Umbilical cord (tissue), 2 donors: Measurements from ENCODE around the gene COL5A1. TPM values are rescaled to one million over a fixed set of nuclear protein-coding genes. Genes with fewer than 3 reads are reported as not detected.
A peak's percentile ranks its signal among the peaks of the same experiment; 100 is the strongest.
"Not testable (repeated sequence)": the region's sequence is repeated elsewhere in the genome, so short reads cannot be mapped to it uniquely, and the experiment has no call there.

Experiments used
- DNase-seq: peaks from one replicate; pipeline ENCODE4 v3.0.0-alpha.2; 2015; ENCODE audit warnings: low spot score
- total RNA-seq: library from RNA; depleted of rRNA; stranded (reverse); fragments of >200 nt; gene quantifications from one replicate; pipeline ENCODE4 v1.2.3, GENCODE V29; 2014; ENCODE audit warnings: low replicate concordance; ENCODE audit not compliant: insufficient read depth

COL5A1 gene
- total RNA-seq, 1 donor from 2014 or later: 1,367 TPM

- DNase-seq: no peak
Observed at GRCh38 chr9:134655586-134656333, 14.2 kb downstream of the COL5A1 start.

DNA sequence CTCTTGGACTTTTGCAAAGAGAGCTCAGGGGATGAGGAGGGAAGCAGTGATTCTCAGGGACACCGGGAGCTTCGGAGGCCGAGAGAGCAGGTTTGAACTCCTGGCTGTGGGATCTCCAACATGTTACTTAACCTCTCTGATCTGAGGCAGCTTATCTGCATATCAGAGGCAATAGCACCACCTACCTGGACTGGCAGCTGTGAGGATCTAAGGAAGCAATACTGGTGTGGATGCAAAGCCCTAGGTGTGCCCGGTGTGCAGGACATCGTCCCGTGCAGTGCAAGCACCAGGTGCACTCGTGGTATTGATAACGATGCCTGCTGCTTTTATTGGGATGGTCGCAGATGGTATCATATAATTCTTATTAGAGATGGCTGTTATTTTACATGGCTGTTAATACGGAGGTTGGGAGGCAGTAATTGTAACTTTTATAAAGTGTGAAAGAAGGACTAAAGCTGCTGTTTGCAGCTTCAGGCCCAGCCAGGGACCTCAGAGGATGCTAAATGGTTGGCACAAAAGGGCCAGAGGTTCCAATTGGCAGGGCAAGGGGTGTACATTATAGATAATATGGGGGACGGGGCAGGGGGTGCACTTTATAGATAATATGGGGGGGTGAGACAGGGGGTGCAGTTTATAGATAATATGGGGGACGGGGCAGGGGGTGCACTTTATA lies 14.9 kb downstream of the COL5A1 start:
- no peak for DNase-seq

GRCh38 chr9:134657666-134658377 lies 16.2 kb downstream of the COL5A1 start:
- DNase-seq: no peak

DNA sequence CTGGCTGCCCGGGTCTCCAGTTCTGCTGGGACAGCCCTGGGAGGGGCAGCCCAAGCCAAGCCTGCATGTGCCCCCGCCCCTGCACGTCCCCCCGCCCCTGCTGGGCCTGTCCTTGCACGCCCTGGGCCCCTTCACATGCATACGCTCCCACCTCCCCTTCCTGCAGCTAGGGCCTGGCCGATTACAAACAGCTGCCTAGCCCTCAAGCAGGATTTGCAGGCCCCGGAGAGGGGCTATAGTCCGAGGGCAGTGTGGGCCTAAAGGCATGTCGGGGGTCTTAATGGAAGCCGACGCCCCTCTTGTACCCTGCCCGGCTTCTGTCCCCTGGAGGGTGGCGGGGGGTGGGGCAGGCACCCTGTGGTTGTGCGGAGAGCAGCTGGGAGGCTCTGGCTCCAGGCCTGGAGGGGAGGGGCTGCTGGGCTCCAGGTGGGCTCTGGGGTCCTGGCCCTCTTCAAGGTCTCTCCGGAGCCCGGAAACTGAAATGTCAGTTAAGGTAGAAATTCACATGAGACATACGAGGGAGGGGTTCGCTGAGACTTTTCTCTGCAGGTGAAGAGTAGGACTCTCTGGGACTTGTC lies 16.9 kb downstream of the COL5A1 start:
- DNase-seq: peak; percentile 77

GRCh38 chr9:134659688-134660131 lies 18.1 kb downstream of the COL5A1 start:
- peak; percentile 74 for DNase-seq

- DNase-seq: no peak
Observed at GRCh38 chr9:134660407-134660806, 18.8 kb downstream of the COL5A1 start.

DNA sequence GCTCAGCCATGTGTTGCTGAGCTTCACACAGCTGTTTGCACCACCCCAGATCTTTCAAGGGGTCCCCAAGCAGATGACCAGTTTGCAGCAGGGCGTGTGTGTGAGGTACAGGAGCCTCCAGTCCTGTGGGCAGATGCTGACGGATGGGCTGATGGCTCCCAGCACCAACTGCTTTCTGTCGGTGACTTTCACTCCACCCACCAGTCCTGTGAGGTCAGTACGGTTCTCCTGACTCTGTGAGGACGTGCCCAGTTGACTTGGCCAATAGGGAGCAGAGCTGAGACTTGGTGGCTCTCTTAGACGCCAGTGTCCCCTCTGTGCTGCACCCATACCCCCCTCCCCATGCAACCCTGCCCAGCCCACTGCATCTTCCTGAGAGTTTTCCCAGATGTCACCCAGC lies 19.7 kb downstream of the COL5A1 start:
- no peak for DNase-seq

DNA sequence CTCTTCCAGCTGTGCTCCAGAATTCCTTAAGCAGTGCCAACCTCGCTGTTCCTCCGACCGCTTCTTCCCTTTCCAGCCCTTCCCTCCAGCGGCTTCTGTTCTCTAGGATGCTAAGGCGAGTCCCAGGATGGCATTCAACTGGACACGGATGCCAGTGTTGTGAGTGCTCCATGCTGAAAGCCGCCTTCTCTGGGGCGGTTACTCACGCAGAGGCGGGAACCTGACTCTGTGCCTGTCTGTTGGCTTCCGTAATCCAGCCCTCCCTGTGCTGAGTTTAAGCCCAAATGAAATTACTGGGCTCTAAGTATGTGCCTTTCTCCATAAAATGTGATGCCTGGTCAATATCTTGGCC lies 20.2 kb downstream of the COL5A1 start:
- no peak for DNase-seq

DNA sequence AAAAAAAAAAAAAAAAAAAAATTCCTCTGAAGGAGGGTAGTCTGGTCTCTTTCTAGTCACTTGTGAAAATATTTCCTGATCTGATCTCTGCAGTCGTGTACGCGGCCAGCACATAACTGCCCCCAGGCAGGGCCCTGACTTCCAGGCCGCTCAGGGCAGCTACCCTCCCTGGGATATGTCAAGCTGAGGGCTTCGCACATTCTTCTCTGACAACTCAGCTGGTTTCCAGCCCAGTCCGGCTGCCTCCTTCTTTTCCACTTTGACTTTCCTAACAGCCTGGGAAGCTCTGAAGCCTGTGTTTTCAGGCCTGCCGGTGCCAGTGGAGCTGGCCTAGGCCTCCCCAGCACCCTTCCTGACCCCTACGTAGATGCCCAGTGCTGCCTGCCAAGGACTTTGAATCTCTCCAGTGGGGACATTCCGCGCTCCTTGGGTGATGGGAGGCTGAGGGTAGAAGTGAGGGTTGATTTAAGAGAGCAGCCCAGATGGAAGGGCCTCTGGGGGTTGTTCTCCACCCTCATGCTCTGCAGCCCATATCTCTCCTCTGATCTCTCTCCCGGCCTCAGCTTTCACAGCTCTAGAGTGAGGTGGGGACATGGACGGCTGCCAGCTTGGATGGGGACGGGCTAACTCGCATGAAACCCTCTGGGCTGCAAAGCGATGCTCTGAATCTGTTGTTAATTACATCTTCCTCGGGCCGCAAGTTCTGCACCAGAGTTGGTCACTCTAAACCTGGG lies 20.7 kb downstream of the COL5A1 start:
- DNase-seq: peak; percentile 98

- no peak for DNase-seq
Observed at GRCh38 chr9:134663084-134663483, 21.5 kb downstream of the COL5A1 start.

DNA sequence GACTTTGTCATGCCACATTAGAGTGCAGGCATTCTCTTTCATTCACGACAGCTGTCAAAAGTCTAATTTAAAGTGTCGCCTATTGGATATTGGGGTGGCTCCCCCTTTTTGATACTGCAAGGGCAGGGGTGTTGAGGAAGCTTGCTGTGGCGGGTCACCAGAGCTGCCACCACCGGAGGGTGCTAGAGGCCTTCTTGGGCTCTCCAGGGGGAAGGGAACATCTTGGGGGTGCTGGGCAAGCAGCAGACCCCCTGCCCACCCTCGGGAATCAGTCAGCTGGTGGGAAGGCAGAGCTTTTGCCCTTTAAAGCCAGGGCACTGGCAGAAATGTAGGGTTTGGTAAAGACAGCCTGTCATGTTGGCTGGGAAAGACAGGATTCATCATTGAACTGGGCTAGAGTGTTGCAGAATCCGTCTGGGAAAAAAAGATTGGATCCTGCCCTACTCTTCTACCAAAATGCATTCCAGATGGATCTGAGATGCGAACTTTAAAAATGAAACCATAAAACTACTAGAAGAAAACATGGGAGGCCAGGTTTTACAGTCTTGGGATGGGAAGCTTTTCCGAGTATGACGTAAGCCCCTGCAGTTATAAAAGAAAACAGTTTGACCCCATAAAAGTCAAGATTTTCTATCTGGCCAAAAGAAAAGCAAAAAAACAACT lies 22.3 kb downstream of the COL5A1 start:
- DNase-seq: no peak

DNA sequence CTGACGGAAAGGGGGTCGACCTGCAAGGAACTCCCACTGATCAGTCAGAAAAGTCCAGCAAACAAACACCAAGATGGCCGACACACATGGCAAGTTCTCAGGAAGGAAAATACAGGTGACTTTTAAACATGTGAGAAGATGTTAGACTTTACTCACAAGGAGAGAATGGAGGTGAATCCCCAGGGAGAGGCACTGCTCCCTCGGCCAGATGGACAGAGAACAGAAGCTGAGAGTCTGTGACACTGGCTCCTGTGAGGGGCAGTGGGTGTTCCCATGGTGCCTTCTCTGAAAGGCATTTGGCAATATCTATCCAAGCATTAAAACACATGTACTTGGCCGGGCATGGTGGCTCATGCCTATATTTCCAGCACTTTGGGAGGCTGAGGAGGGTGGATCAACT lies 22.8 kb downstream of the COL5A1 start:
- DNase-seq: no peak

GRCh38 chr9:134666208-134666607 lies 24.6 kb downstream of the COL5A1 start:
- DNase-seq: no peak

DNA sequence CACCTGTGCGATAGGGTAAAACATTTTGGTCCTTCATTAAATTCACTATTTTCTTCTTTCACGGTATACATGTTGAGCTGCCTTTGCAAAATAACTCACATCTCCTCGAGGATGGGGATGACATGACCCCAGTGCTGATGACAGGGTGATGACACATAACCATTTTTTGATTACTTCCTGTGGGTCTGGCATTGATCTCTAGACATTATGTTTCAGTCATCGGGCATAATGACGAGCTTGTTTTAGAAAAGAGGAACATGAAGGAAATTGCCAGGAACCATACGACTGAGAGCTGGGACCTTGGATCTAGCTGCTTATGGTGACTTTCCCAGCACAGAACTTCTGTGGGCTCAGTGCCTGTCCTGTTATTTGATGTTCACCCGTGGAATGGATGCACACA lies 25.2 kb downstream of the COL5A1 start:
- DNase-seq: no peak

DNA sequence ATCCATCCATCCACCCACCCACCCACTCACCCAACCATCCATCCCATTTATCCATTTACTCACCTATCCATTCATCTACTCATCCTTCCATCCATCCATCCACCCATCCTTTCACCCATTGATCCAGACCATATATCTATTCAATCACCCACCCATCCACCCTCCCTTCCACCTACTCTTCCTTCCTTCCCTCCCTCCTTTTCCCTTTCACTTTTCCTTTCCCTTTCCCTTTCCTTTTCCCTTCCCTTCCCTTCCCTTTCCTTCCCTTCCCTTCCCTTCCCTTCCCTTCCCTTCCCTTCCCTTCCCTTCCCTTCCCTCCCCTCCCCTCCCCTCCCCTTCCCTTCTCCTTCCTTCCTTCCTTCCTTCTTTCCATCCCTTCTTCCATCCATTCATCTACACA lies 27.4 kb downstream of the COL5A1 start:
- not testable (repeated sequence) for DNase-seq

DNA sequence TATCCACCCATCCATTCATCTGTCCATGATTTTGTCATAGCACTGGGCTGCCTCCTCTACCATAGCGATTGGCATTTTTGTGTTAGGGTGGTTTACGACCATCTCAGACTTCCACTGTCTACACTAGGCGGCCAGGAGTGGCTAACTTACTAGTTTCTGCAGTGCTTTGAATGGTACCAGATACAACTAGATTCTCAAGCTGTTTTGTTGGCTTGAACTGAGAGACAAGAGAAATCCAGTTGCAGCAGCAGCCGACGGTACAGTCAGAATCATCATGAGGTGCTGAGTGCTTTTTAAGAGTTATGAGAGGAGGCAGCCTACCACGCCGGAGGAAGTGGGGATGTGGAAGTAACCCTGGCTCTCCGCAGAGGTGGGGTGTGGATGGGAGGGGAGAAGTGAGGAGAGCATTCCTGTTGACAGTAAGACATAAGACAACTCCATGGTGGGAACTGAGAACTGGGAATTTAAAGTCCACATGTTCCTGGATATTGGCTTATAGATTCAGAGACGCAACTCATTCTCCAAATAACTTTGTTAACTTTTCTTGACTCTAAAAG lies 27.9 kb downstream of the COL5A1 start:
- DNase-seq: peak; percentile 74

DNA sequence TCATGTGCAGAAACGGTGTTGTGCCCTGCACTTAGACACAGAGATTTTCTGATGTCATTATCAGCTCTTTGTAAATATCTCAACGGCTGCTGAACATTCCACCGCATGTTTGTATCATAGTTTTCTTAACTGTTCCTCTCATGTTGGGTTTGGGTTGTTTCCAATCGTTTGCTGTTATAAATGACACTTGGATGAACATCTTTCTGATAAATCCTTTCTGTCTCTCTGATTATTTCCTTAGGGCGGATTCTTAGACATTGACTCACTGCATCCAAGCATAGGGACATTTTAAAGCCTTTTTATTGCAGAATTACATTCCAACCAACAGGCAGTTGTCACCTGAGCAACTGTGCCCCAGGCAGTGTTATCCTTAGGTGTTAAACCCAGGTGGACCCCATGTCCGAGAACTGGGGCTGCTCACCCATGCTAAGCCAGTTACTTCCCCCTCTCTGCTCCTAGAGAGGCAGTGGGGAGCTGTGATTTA lies 28.5 kb downstream of the COL5A1 start:
- DNase-seq: peak; percentile 88

DNA sequence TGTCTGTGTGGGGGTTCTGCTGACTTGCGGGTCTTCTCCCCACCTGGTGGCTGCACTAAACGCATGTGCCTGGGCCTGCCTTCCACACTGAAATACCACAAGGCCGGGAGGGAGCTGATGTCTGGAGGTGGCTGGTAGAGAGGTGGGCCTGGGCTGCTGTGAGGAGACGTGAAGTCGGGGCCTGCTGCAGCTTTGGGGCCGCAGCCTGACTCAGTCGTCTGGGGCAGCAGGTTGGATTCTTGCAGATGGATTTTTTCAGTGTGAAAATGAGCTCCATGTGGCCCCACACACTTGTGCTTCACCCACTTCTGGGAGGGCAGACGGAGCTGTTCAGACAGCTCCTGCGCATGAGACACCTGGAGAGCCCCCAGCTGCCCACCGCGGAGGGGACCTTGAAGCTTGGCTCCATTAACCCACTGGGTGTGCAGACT lies 29.3 kb downstream of the COL5A1 start:
- no peak for DNase-seq

- no peak for DNase-seq
Observed at GRCh38 chr9:134671341-134672113, 29.9 kb downstream of the COL5A1 start.

- DNase-seq: no peak
Observed at GRCh38 chr9:134676361-134676760, 34.8 kb downstream of the COL5A1 start.
